Measurements from ENCODE around the gene EMC7.
"Not testable (repeated sequence)": the region's sequence is repeated elsewhere in the genome, so short reads cannot be mapped to it uniquely, and the experiment has no call there.

EMC7 gene

GRCh38 chr15:34059946-34060345 is 41.7 kb downstream of the EMC7 start:
- no peak for TF ChIP-seq POLR2A (IDR thresholded peaks at IDR 0.05; ENCODE audit: low read depth, low read length)
- no peak for DNase-seq (ENCODE audit: insufficient read length, low spot score)
- FAIRE-seq: no peak

- DNase-seq (ENCODE audit: insufficient read length, low spot score) (no peak), FAIRE-seq (no peak)
- no peak for TF ChIP-seq POLR2A (IDR thresholded peaks at IDR 0.05; ENCODE audit: low read depth, low read length)
Observed at GRCh38 chr15:34059476-34059875, 42.2 kb downstream of the EMC7 start.

GRCh38 chr15:34056911-34057310 is 44.8 kb downstream of the EMC7 start:
- TF ChIP-seq POLR2A (IDR thresholded peaks at IDR 0.05; ENCODE audit: low read depth, low read length): no peak
- DNase-seq (ENCODE audit: insufficient read length, low spot score): no peak
- no peak for FAIRE-seq

GRCh38 chr15:34055868-34056595 is 45.6 kb downstream of the EMC7 start:
- peak; percentile 90 for FAIRE-seq
- DNase-seq (ENCODE audit: insufficient read length, low spot score): peak; percentile 25
- no peak for TF ChIP-seq POLR2A (IDR thresholded peaks at IDR 0.05; ENCODE audit: low read depth, low read length)

- DNase-seq (ENCODE audit: insufficient read length, low spot score) (no peak), FAIRE-seq (no peak)
- TF ChIP-seq POLR2A (IDR thresholded peaks at IDR 0.05; ENCODE audit: low read depth, low read length): no peak
Observed at GRCh38 chr15:34054081-34054707, 47.5 kb downstream of the EMC7 start.

GRCh38 chr15:34050385-34050784 is 51.3 kb downstream of the EMC7 start:
- not testable (repeated sequence) for DNase-seq (ENCODE audit: insufficient read length, low spot score); FAIRE-seq

GRCh38 chr15:34049112-34049511 is 52.5 kb downstream of the EMC7 start:
- no peak for TF ChIP-seq POLR2A (IDR thresholded peaks at IDR 0.05; ENCODE audit: low read depth, low read length)
- no peak for DNase-seq (ENCODE audit: insufficient read length, low spot score)
- peak; percentile 72 for FAIRE-seq

- peak; percentile 33 for FAIRE-seq
- TF ChIP-seq POLR2A (IDR thresholded peaks at IDR 0.05; ENCODE audit: low read depth, low read length): no peak; the same call in 1 of the 2 replicates
- no peak for DNase-seq (ENCODE audit: insufficient read length, low spot score)
Observed at GRCh38 chr15:34047893-34048775, 53.5 kb downstream of the EMC7 start.

GRCh38 chr15:34046471-34047145 is 55.1 kb downstream of the EMC7 start:
- DNase-seq (ENCODE audit: insufficient read length, low spot score) (no peak), FAIRE-seq (no peak)
- TF ChIP-seq POLR2A (IDR thresholded peaks at IDR 0.05; ENCODE audit: low read depth, low read length): no peak

GRCh38 chr15:34043813-34044212 is 57.8 kb downstream of the EMC7 start:
- DNase-seq (ENCODE audit: insufficient read length, low spot score) (no peak), FAIRE-seq (no peak)
- no peak for TF ChIP-seq POLR2A (IDR thresholded peaks at IDR 0.05; ENCODE audit: low read depth, low read length)

- DNase-seq (ENCODE audit: insufficient read length, low spot score) (no peak), FAIRE-seq (no peak)
- no peak for TF ChIP-seq POLR2A (IDR thresholded peaks at IDR 0.05; ENCODE audit: low read depth, low read length)
Observed at GRCh38 chr15:34043391-34043790, 58.3 kb downstream of the EMC7 start.

GRCh38 chr15:34039790-34040113 is 61.9 kb downstream of the EMC7 start:
- TF ChIP-seq POLR2A (IDR thresholded peaks at IDR 0.05; ENCODE audit: low read depth, low read length): no peak
- no peak for FAIRE-seq
- DNase-seq (ENCODE audit: insufficient read length, low spot score): no peak

- peak; percentile 58 for TF ChIP-seq POLR2A (IDR thresholded peaks at IDR 0.05; ENCODE audit: low read depth, low read length)
Observed at GRCh38 chr15:34038871-34039789, 62.5 kb downstream of the EMC7 start, which contains the start of gene AVEN. Gene AVEN (minus strand): TSS chr15:34039204. CDS start chr15:34039046, 158 bp downstream.

More at GRCh38 chr15:34038871-34039789, 62.5 kb downstream of the EMC7 start, which contains the start of gene AVEN:
- peak; percentile 18 for DNase-seq (ENCODE audit: insufficient read length, low spot score)
- FAIRE-seq: peak; percentile 66
